ENCODE measurements around the gene PTCD3. TPM values are rescaled to one million over a fixed set of nuclear protein-coding genes. Genes with fewer than 3 reads are reported as not detected.

The PTCD3 gene
- total and polyA plus RNA-seq, 2 donors, result 28.8 to 159 TPM

DNA sequence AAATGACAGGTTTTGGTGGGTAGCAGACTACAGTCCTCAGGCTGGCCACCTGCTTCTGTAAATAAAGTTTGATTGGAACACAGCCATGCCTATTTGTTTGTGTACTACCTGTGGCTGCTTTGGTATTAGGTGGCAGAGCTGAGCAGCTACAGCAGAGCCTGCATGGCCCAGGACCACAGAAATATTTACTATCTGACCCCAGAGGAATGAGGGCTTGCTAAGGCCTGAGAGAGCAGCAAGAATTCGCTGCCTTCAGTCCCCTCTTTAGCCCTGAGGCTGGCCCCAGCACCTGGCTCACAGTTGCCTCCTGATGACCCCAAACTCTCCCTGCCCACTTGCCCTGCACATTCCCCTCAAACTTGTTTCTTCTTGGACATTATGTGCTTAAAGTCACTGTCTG lies 32.8 kb upstream of the PTCD3 start:
- H3K36me3 ChIP-seq (ENCODE audit: insufficient read depth), result no peaks in the 10 kb centered on the region
- H3K4me1 ChIP-seq (ENCODE audit: insufficient read depth), result no peaks in the 10 kb centered on the region
- no peak for DNase-seq (ENCODE audit: extremely low spot score)
- H3K4me3 ChIP-seq (ENCODE audit: low read depth, low read length), result no peak overlapping the region
- no peak overlapping the region for H3K27ac ChIP-seq (ENCODE audit: low read depth)
- 90% methylated on average over 1 of the region's 1 CpG for WGBS

DNA sequence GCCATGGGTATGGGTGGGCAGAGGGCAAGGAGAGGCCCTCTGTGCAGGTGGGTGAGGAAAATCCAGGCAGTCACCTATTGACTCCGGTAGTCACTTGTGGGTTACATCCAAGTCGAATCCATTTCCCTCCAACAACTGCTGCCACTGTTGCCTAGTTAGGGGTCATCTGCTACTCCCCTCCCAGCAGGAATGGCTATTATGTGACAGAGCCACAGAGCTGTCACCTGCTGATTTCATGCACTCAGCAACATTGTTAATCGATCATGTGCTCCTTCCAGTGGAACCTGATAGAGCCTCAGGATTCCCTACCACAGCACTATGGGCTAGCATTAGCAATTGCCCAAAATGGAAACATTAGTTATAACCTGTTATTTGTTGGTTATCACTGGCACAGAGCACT lies 31.8 kb upstream of the PTCD3 start:
- DNase-seq (ENCODE audit: extremely low spot score), result no peak
- 89% methylated on average over 3 of the region's 3 CpGs for WGBS
- H3K36me3 ChIP-seq (ENCODE audit: insufficient read depth), result no peaks in the 10 kb centered on the region

DNA sequence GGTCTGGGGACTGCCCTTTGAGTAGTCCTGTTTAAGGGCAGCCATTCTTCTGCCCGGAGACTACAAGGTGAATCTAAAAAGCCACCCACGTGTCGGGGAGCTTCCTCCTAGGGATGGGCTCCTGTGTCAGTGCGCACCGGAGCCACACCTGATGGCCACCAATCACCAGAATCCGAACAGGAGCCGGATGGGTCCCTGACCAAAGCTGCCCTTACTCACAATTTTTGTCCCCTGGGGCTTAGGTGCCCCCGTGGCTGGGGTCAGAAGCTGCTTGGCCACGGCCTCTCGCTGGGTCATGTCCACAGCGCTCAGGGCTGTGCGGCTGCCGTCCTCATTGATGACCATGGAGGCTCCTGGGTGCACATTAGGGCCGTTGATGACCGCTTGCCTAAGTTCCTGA lies 31.2 kb upstream of the PTCD3 start:
- Histone ChIP-seq H3K36me3 (ENCODE audit: insufficient read depth) (no peaks in the 10 kb centered on the region), H3K4me1 (ENCODE audit: insufficient read depth) (no peaks in the 10 kb centered on the region), H3K4me3 (ENCODE audit: low read depth, low read length) (no peak overlapping the region), H3K27ac (ENCODE audit: low read depth) (no peak overlapping the region)
- no peak for DNase-seq (ENCODE audit: extremely low spot score)
- WGBS, result 96% methylated on average over 15 of the region's 15 CpGs

More for the DNA sequence above, 31.8 kb upstream of the PTCD3 start:
- no peak overlapping the region for H3K4me3 ChIP-seq (ENCODE audit: low read depth, low read length)
- no peak overlapping the region for H3K27ac ChIP-seq (ENCODE audit: low read depth)
- H3K4me1 ChIP-seq (ENCODE audit: insufficient read depth), result no peaks in the 10 kb centered on the region

DNA sequence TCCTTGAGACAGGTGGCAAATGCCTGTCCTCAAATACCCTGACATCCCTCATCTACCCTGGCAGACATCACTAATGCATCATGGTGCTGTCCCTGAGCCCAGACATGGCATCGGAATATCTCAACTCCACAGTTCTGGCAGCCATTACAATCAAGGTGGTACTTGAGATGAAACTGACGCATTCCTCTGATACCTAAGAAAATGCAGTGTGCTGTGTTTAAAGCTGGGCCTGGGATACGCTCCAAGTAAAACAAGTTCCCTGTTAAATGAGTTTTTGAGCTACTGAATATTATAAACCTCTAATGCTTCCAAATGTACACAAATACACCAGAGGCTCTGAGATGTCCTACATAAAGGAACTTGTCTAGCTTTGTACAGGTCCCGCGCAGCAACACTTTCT lies 30.1 kb upstream of the PTCD3 start:
- no peak overlapping the region for H3K4me3 ChIP-seq (ENCODE audit: low read depth, low read length)
- no peaks in the 10 kb centered on the region for H3K36me3 ChIP-seq (ENCODE audit: insufficient read depth)
- DNase-seq (ENCODE audit: extremely low spot score), result no peak
- no peaks in the 10 kb centered on the region for H3K4me1 ChIP-seq (ENCODE audit: insufficient read depth)
- WGBS, result 98% methylated on average over 5 of the region's 5 CpGs
- no peak overlapping the region for H3K27ac ChIP-seq (ENCODE audit: low read depth)

DNA sequence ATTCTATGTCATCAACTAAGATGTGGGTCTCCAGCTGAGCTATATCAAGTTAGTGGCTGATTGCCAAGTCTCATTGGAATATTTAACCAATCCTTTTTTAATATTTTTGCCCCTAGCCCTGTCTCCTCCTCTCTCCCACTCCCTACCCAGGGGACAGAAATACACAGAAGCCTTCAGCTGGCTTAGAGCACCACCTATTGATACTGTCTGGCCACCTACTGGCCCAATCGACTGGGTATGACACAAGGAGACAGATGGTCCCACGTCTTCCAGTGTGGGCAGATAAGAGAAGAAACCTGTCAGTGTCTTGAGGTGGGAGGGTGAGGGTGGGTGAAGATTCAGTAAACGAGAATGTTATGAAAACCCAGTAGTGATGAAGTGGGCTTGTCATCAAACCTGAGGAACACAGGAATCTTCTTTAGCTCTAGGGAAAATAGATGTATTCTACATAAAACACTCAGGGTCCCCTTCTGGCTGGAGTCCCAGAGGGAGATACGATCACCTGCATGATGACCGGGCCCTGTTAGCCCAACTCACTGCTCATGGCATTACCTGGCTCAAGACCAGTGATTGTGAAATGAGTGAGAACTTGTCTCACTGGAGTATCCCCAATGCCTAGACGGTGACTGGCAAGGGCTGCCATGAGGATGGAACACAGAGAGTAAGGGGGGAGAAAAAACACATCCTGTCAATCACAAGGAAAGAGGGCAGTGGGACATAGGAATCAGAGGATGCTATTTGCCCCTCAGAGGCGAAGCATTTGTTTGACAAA lies 27.1 kb upstream of the PTCD3 start:
- no peaks in the 10 kb centered on the region for H3K36me3 ChIP-seq (ENCODE audit: insufficient read depth)
- H3K27ac ChIP-seq (ENCODE audit: low read depth), result no peak overlapping the region

DNA sequence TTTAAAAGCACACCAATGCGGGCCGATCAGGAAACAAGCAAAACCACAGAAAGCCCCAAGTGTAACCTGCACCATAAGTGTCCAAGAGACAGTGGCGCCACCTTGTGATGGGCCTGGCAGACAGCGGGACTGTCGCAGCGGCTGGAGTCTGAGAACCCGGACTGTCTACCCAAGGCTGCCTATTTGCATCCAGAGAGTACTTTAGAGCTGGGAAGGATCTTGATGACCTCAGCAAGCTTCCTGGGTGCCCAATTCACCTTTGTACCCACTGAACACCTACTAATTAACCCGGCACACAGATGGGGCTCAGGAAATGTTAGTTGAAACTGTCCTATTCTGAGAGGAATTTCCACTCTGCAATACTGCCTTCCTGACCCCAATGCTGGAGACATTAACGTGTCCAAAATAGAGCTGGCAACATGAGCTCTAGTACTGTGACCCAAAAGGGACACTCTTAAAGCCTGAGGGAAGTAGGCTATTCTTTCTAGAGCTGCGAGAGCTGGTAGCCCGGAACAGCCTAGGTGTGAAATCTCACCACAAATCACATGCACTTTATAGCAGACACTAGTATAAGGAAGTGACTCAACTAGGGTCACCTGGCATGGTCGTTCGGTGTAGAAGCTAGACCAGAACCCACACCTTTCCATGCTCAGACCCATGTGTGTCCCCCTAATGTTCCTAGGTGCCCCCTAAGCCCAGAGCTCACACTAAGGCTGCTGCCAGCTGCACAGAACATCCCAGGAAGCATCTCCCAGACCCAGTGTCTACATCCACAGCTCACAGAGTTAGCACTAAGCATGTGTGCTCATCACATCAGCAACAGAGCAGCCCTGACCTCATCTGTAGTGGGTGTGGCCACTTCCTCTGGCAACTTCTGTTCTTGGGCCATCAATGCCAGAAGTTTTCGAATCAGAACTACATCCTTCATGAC lies 25.8 kb upstream of the PTCD3 start:
- H3K4me3 ChIP-seq (ENCODE audit: low read depth, low read length), result no peak overlapping the region
- no peak overlapping the region for H3K27ac ChIP-seq (ENCODE audit: low read depth)
- DNase-seq (ENCODE audit: extremely low spot score), result no peak
- WGBS, result 46% methylated on average over 14 of the region's 14 CpGs
- H3K36me3 ChIP-seq (ENCODE audit: insufficient read depth), result no peaks in the 10 kb centered on the region
- no peaks in the 10 kb centered on the region for H3K4me1 ChIP-seq (ENCODE audit: insufficient read depth)

More for the DNA sequence above, 27.1 kb upstream of the PTCD3 start:
- WGBS, result 48% methylated on average over 7 of the region's 7 CpGs
- no peaks in the 10 kb centered on the region for H3K4me1 ChIP-seq (ENCODE audit: insufficient read depth)
- DNase-seq (ENCODE audit: extremely low spot score), result no peak
- H3K4me3 ChIP-seq (ENCODE audit: low read depth, low read length), result no peak overlapping the region

DNA sequence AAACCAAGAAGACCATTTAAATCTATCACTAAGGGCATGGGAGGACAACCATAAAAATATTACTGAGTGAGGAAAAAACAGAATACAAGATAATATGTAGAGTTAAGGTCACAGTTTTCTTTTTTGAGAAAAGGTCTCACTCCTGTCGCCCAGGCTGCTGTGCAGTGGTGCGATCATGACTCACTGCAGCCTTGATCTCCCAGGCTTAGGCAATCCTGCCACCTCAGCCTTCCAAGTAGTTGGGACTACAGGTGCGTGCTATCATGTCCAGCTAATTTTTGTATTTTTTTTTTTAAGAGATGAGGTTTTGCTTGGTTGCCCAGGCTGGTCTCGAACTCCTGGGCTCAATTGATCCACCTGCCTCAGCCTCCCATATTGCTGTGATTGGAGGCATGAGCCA lies 24.3 kb upstream of the PTCD3 start:
- DNase-seq (ENCODE audit: extremely low spot score), result no peak
- peaks cover 3% of the 10 kb centered on the region for H3K36me3 ChIP-seq (ENCODE audit: insufficient read depth)
- WGBS, result 96% methylated on average over 4 of the region's 4 CpGs

DNA sequence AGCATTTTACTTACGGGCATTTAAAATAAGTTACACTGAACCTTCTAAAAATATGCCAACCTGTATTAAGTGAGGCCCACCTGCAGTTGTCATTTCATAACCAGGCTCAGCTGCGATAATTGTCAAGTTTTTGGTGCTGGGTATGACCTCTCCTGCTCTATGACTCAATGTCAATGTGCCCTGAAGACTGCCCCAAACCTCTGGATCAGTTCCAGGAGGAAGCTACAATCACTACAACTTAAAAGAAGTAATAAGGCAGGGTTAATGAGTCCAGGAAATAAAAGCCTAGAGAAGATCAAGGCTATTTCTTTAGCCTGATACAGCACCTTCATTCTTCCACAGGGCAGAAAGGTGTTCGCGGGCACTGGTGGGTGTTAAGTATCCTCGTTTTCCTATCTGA lies 23.3 kb upstream of the PTCD3 start:
- H3K27ac ChIP-seq (ENCODE audit: low read depth), result no peak overlapping the region
- WGBS, result 88% methylated on average over 5 of the region's 5 CpGs
- H3K4me3 ChIP-seq (ENCODE audit: low read depth, low read length), result no peak overlapping the region
- H3K36me3 ChIP-seq (ENCODE audit: insufficient read depth), result peaks cover 3% of the 10 kb centered on the region
- DNase-seq (ENCODE audit: extremely low spot score), result no peak
- H3K4me1 ChIP-seq (ENCODE audit: insufficient read depth), result no peaks in the 10 kb centered on the region

More for the DNA sequence above, 24.3 kb upstream of the PTCD3 start:
- H3K4me3 ChIP-seq (ENCODE audit: low read depth, low read length), result no peak overlapping the region
- H3K27ac ChIP-seq (ENCODE audit: low read depth), result no peak overlapping the region
- no peaks in the 10 kb centered on the region for H3K4me1 ChIP-seq (ENCODE audit: insufficient read depth)

DNA sequence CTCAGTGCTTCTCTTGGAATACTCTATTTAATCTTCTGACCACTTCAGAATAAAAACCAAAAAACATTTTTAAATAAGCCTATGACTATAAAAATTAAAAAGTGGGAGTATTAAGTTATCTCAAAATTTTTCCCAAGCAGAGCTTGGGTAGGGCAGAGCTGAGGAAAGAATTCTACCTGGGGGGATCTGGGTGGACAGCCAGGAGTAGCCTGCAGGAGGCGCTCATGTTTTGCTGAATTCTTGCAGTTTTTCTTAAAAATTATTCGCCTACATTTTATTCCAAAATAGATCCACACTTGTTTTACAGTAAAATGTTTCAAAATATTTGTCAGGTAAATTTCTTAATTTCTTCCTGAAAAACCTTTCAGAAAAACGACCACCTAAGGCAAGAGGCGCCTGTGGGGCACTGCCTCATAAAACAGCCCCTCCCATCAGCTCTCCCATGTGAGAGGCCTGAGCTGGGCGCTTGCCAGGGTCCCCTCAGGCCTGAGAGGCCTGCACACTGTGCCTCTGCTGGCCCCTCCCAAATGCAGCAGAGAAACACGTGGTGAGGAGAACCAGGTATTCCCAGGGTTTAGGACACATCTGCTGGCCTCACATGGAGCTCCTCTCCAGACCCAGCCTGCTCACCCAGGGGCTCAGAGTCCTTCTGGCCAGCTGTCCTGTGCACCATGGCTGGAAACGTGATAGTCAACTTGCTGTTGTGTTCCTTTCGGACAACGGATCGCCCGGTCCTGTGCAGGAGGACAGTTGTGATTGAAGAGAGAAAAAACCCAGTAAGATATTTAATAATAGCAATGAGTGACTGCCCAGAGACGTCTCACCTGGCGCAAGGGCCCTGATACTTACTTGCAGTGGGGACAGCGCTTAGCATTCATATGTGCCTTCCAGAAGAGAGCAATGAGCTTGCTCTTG lies 17.8 kb upstream of the PTCD3 start:
- peaks cover 3% of the 10 kb centered on the region for H3K36me3 ChIP-seq (ENCODE audit: insufficient read depth)
- H3K4me1 ChIP-seq (ENCODE audit: insufficient read depth), result no peaks in the 10 kb centered on the region
- H3K27ac ChIP-seq (ENCODE audit: low read depth), result no peak overlapping the region
- H3K4me3 ChIP-seq (ENCODE audit: low read depth, low read length), result no peak overlapping the region
- 84% methylated on average over 14 of the region's 14 CpGs for WGBS
- DNase-seq (ENCODE audit: extremely low spot score), result no peak

DNA sequence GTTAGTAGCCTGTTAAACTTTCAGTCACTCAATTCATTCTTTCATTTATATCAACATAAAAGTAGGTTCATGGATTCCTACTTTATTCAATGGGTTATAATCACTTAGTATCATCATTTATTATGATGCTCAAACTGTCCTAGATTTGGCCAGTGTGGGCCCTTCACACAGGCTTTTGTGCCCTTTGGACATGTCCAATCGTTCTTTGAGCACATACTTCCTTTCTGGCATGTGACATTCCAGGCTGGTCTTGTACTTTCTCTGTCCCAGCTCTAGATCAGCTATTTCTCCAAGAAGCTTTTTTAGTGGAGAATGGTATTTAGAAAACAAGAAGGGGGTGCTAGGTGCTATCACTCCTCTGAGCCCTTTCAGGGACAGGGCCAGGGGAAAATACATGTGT lies 11.8 kb upstream of the PTCD3 start:
- 85% methylated on average over 1 of the region's 1 CpG for WGBS
- H3K36me3 ChIP-seq (ENCODE audit: insufficient read depth), result peaks cover 2% of the 10 kb centered on the region
- no peak overlapping the region for H3K27ac ChIP-seq (ENCODE audit: low read depth)
- no peaks in the 10 kb centered on the region for H3K4me1 ChIP-seq (ENCODE audit: insufficient read depth)
- H3K4me3 ChIP-seq (ENCODE audit: low read depth, low read length), result no peak overlapping the region
- DNase-seq (ENCODE audit: extremely low spot score), result no peak

DNA sequence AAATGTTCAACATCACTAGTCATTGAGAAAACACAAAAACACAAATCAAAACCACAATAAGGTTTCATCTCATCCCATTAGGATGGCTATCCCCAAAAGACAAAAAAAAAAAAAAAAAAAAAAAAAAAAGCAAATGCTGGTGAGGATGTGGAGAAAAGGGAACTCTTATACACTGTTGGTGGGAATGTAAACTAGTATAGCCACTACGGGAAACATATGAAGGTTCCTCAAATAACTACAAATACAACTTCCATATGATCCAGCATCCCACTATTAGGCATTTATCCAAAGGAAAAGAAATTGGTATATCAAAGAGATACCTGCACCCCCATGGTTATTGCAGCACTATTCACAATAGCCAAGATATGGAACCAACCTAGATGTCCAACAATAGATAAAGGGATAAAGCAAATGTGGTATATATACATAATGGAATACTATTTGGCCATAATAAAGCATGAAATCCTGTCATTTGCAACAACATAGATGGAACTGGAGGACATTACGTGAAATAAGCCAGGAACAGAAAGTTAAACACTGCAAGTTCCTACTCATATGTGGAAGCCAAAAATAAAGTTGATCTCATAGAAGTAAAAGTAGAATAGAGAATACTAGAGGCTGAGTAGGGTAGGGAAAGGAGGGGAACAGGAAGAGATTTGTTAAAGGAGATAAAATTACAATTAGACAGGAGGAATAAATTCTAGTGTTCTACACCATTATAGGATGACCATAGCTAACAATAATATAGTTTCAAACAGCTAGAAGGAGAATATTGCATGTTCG lies 8.7 kb upstream of the PTCD3 start:
- no peak overlapping the region for H3K4me3 ChIP-seq (ENCODE audit: low read depth, low read length)
- DNase-seq (ENCODE audit: extremely low spot score), result no peak
- H3K4me1 ChIP-seq (ENCODE audit: insufficient read depth), result no peaks in the 10 kb centered on the region
- H3K27ac ChIP-seq (ENCODE audit: low read depth), result no peak overlapping the region
- whole genome bisulfite sequencing, result 95% methylated on average over 3 of the region's 3 CpGs
- H3K36me3 ChIP-seq (ENCODE audit: insufficient read depth), result peaks cover 5% of the 10 kb centered on the region

DNA sequence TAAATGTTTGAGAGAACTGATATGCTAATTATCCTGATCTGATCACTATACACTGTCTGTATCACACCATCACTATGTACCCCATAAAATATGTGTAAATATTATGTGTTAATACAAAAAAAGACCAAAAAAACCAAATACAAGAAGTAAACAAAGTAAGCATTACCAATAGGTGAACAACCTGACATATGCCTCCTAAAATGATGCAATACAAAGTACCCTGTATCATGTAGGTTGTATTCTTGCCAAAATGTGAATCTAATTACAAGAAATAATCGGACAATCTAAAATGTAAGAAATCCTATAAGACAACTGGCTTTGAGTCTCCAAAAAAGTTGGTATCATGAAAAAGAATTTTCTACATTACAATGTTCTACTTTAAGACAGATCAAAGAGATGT lies 8.1 kb upstream of the PTCD3 start:
- WGBS, result 94% methylated on average over 1 of the region's 1 CpG
- peaks cover 5% of the 10 kb centered on the region for H3K36me3 ChIP-seq (ENCODE audit: insufficient read depth)
- no peaks in the 10 kb centered on the region for H3K4me1 ChIP-seq (ENCODE audit: insufficient read depth)
- no peak for DNase-seq (ENCODE audit: extremely low spot score)
- H3K4me3 ChIP-seq (ENCODE audit: low read depth, low read length), result no peak overlapping the region
- no peak overlapping the region for H3K27ac ChIP-seq (ENCODE audit: low read depth)

DNA sequence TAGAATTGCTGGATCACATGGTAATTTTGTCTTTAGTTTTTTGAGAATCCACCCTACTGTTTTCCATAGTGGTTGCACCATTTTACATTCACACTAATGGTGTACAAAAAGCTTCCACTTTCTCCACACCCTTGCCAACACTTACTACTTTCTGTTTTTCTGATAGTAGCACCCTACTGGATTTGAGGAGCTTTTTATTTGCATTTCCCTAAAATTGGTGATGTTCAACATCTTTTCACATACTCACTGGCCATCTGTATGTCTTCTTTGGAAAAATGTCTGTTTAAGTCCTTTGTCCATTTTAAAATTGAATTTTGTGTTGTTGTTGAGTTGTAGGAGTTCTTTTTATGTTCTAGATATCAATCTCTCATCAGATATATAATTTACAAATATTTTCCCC lies 3.9 kb upstream of the PTCD3 start:
- Histone ChIP-seq H3K27ac (ENCODE audit: low read depth) (no peak overlapping the region), H3K36me3 (ENCODE audit: insufficient read depth) (peaks cover 3% of the 10 kb centered on the region), H3K4me3 (ENCODE audit: low read depth, low read length) (no peak overlapping the region), H3K4me1 (ENCODE audit: insufficient read depth) (no peaks in the 10 kb centered on the region)
- no peak for DNase-seq (ENCODE audit: extremely low spot score)
